Panc1 (cell line): ENCODE measurements around the gene ZNF322. TPM values are rescaled to one million over a fixed set of nuclear protein-coding genes. Genes with fewer than 3 reads are reported as not detected.

ENCODE experiments used
- ATAC-seq: fragments of 200-7000 bp; cut with Tn5 transposase; 2 replicates; pipeline ENCODE4 v1.9.1; 2020; ENCODE audit warnings: mild to moderate bottlenecking, moderate library complexity
- BruUV-seq: library from RNA; stranded (reverse); fragments of 400-500 nt; replicated peaks from 2 replicates; lab custom pipeline; 2021; lab: Mats Ljungman, UMichigan
- CTCF ChIA-PET: fragments of 300-600 bp; sonication (Branson Sonifier 250); formaldehyde crosslinking; loops from one replicate; lab custom pipeline; 2022; ENCODE audit warnings: antibody characterized with exemption; lab: Charles Lee
- POLR2A ChIA-PET: fragments of 300-600 bp; sonication (Branson Sonifier 250); formaldehyde crosslinking; loops from one replicate; lab custom pipeline; 2022; ENCODE audit warnings: antibody characterized with exemption; lab: Charles Lee
- DNase-seq: peaks from one replicate; pipeline ENCODE4 v3.0.0-alpha.2; 2010; ENCODE audit warnings: low read depth, low spot score
- H3K27ac ChIP-seq: 2 replicates; pipeline ENCODE4 v1.5.1; 2011; ENCODE audit warnings: mild to moderate bottlenecking, low read length, inconsistent platforms
- H3K27me3 ChIP-seq: fragments of 200-500 bp; sonication (Bioruptor generic); 2 replicates; pipeline ENCODE4 v1.6.0; 2014; ENCODE audit warnings: low read length, inconsistent platforms; ENCODE audit not compliant: control insufficient read depth, insufficient read depth
- H3K36me3 ChIP-seq: fragments of 200-500 bp; sonication (Bioruptor generic); 2 replicates; pipeline ENCODE4 v1.5.1; 2014; ENCODE audit warnings: inconsistent platforms, mild to moderate bottlenecking, low read length, moderate library complexity; ENCODE audit not compliant: control insufficient read depth, insufficient read depth
- H3K4me1 ChIP-seq: 2 replicates; pipeline ENCODE4 v1.5.1; 2011; ENCODE audit warnings: inconsistent platforms, mild to moderate bottlenecking, low read length, moderate library complexity; ENCODE audit not compliant: control insufficient read depth, insufficient read depth
- H3K4me3 ChIP-seq, 2 experiments: 2 replicates each; pipeline ENCODE4 v1.5.1; 2011 to 2012; ENCODE audit warnings: low read depth in 2 of 2, low read length in 2 of 2, mild to moderate bottlenecking in 2 of 2, inconsistent platforms in 1 of 2, moderate library complexity in 1 of 2
- H3K9me3 ChIP-seq: fragments of 200-500 bp; sonication (Bioruptor generic); 2 replicates; pipeline ENCODE4 v1.5.1; 2014; ENCODE audit warnings: low read depth, mild to moderate bottlenecking, inconsistent platforms, low read length, moderate library complexity; ENCODE audit not compliant: control insufficient read depth, insufficient read depth
- CTCF ChIP-seq: fragments of 450-650 bp; IDR thresholded peaks from 2 replicates; pipeline ENCODE4 v1.5.1; 2017; ENCODE audit warnings: mild to moderate bottlenecking
- POLR2AphosphoS5 ChIP-seq: IDR thresholded peaks from 2 replicates; pipeline ENCODE4 v1.6.1; 2012; ENCODE audit warnings: mild to moderate bottlenecking, low read depth, low read length, moderate library complexity
- REST ChIP-seq, 2 experiments: IDR thresholded peaks; 2 replicates each; pipeline ENCODE4 v1.6.1; 2011 to 2012; ENCODE audit warnings: low read depth in 2 of 2, control low read depth in 1 of 2, low read length in 1 of 2, mild to moderate bottlenecking in 1 of 2, moderate library complexity in 1 of 2; ENCODE audit not compliant: insufficient read depth in 1 of 2
- SIN3A ChIP-seq: IDR thresholded peaks from 2 replicates; pipeline ENCODE4 v1.6.1; 2012; ENCODE audit warnings: low read depth, mild to moderate bottlenecking, low read length, moderate library complexity, borderline replicate concordance; ENCODE audit not compliant: insufficient read depth
- TCF7L2 ChIP-seq: IDR thresholded peaks from 2 replicates; pipeline ENCODE4 v1.6.1; 2011; ENCODE audit warnings: mild to moderate bottlenecking, low read depth, low read length, inconsistent platforms
- in situ Hi-C: cut with HindIII; loops from 2 replicates; pipeline ENCODE4 v1.10.0; 2016; ENCODE audit warnings: low sequenced_read_pairs, low pct_unique_long_range_greater_than_20kb
- intact Hi-C: fragments of 100-400 bp; cut with micrococcal nuclease; formaldehyde crosslinking; loops from one replicate; pipeline ENCODE4 v1.10.0; 2022; ENCODE audit not compliant: unreplicated experiment
- total RNA-seq: library from RNA; stranded (reverse); gene quantifications from one replicate; pipeline ENCODE4 v1.2.1, GENCODE V29; 2021; ENCODE audit not compliant: unreplicated experiment

Gene ZNF322
- total RNA-seq, 1 experiment from 2014 or later, result 31.2 TPM

GRCh38 chr6:26653007-26653406 is 6.5 kb downstream of the ZNF322 start:
- CTCF ChIA-PET, result no interaction called here
- BruUV-seq, result no TSS peak
- ATAC-seq, result no peak
- Histone ChIP-seq H3K27me3 (no peaks in the 10 kb centered on the region), H3K36me3 (peaks cover 30% of the 10 kb centered on the region), H3K9me3 (peaks cover 74% of the 10 kb centered on the region), H3K27ac (no peak overlapping the region), H3K4me1 (peaks cover 3% of the 10 kb centered on the region; the same call in 1 of the 2 replicates), H3K4me3 (no peak overlapping the region)
- no peak for DNase-seq
- POLR2A ChIA-PET, result no interaction called here
- intact Hi-C loops (no loop called here), in situ Hi-C loops (no loop called here)
- TF ChIP-seq SIN3A (no peak), CTCF (no peak), REST (IDR thresholded peaks at IDR 0.05; ENCODE audit: insufficient read depth in 1 of 2, low read depth in 2 of 2, low read length in 1 of 2) (no peak), POLR2AphosphoS5 (no peak), TCF7L2 (no peak)

- intact Hi-C loops (no loop called here), in situ Hi-C loops (no loop called here)
- ChIA-PET POLR2A (interaction anchor here (0.6 kb wide), 1 partner anchor 280 kb away, joined by 3 read pairs; no protein-coding TSS in a partner anchor), CTCF (no interaction called here)
- Histone ChIP-seq H3K4me1 (no peaks in the 10 kb centered on the region), H3K36me3 (peaks cover 22% of the 10 kb centered on the region), H3K9me3 (peaks cover 82% of the 10 kb centered on the region), H3K27ac (no peak overlapping the region), H3K27me3 (no peaks in the 10 kb centered on the region), H3K4me3 (no peak overlapping the region)
- DNase-seq, result no peak
- ATAC-seq, result no peak
- BruUV-seq, result no TSS peak
- TF ChIP-seq SIN3A, result no peak
- no peak for TF ChIP-seq POLR2AphosphoS5
- TF ChIP-seq CTCF, result no peak
- no peak for TF ChIP-seq REST (IDR thresholded peaks at IDR 0.05; ENCODE audit: insufficient read depth in 1 of 2, low read depth in 2 of 2, low read length in 1 of 2)
- no peak for TF ChIP-seq TCF7L2
Measured at GRCh38 chr6:26651133-26651781, 8.3 kb downstream of the ZNF322 start.
